AG10803 (cell line): Measurements from ENCODE around the gene WNT5B.

ENCODE experiments used
- DNase-seq: peaks from one replicate; pipeline ENCODE4 v3.0.0; 2010; ENCODE audit warnings: low read depth
- H3K4me3 ChIP-seq: 2 replicates; pipeline ENCODE4 v1.5.1; 2011; ENCODE audit warnings: mild to moderate bottlenecking, low read length, control low read depth
- TF ChIP-seq, protein P1 (sequence below): conservative IDR thresholded peaks from 2 replicates; pipeline ENCODE4 v1.5.1; 2011; ENCODE audit warnings: mild to moderate bottlenecking, low read length, control low read depth, inconsistent platforms

The WNT5B gene

DNA sequence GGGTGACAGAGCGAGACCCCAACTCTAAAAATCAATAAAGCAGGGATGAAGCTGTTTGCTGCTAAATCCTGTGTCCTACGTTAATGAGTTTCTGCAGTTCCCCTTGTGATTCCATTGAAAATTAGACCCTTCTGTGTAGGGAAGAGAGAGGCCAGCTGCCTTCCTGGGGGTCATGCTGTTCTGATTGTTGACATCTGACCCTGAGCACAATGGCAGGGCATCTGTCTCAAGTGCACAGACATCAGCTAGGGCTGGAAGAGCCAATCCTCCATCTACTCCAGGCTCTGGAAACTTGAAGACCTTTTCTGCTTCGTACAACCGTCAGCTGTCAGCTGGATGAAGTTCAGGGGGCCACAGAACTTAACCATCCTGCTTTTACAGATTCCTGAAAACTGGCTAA lies 44.7 kb upstream of the WNT5B start:
- DNase-seq, result no peak
- TF ChIP-seq, protein P1, sequence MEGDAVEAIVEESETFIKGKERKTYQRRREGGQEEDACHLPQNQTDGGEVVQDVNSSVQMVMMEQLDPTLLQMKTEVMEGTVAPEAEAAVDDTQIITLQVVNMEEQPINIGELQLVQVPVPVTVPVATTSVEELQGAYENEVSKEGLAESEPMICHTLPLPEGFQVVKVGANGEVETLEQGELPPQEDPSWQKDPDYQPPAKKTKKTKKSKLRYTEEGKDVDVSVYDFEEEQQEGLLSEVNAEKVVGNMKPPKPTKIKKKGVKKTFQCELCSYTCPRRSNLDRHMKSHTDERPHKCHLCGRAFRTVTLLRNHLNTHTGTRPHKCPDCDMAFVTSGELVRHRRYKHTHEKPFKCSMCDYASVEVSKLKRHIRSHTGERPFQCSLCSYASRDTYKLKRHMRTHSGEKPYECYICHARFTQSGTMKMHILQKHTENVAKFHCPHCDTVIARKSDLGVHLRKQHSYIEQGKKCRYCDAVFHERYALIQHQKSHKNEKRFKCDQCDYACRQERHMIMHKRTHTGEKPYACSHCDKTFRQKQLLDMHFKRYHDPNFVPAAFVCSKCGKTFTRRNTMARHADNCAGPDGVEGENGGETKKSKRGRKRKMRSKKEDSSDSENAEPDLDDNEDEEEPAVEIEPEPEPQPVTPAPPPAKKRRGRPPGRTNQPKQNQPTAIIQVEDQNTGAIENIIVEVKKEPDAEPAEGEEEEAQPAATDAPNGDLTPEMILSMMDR, result no peak
- H3K4me3 ChIP-seq, result no peak overlapping the region

DNA sequence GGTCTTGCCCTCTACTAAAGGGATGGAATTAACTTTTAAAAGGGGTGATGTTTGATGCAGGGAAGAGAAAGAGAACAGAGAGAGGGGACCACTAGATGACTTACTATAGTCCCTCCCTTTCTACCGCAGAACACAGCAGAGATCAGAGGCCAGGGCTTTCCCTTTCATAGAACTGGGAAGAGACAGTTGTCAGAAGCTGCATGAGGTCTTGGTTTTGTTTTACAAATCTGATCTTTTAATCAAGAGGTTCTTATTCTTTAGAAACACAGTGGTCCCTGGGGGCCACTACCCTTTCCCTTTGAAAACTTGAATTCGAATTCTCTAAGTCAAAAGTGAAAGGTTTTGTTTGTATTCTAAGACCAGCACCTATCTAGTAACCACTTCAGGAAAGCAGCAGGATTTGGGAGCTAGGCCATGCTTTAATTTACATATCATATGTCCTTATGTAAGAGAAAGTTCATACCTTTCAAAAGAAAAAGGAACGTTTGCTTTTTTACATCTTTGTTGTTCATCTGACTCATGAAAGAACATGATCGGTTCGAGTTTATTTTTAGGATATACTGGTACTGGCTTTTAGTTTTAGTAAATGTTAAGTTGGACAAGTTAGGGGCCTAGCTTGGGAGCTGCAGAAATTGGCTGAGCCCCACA lies 41.0 kb upstream of the WNT5B start:
- TF ChIP-seq, protein P1, result no peak
- DNase-seq, result no peak
- no peak overlapping the region for H3K4me3 ChIP-seq

DNA sequence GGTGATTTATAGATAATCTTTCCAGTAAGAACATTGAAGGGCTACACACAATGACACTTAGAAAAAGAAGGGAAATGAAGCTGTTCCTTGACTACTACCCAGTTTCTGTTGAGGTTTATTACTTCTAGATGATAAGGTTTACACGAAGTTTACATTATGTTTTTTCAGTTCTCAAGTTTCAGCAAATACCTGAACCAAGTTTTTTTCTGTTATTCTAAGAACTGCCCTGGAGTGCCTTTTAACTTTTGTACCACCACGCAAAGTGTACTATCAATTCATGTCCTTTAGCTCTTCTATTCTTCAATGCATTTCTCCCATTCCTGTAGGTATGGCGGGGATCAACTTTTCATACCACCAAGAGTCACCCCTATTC lies 40.5 kb upstream of the WNT5B start:
- H3K4me3 ChIP-seq, result no peak overlapping the region

DNA sequence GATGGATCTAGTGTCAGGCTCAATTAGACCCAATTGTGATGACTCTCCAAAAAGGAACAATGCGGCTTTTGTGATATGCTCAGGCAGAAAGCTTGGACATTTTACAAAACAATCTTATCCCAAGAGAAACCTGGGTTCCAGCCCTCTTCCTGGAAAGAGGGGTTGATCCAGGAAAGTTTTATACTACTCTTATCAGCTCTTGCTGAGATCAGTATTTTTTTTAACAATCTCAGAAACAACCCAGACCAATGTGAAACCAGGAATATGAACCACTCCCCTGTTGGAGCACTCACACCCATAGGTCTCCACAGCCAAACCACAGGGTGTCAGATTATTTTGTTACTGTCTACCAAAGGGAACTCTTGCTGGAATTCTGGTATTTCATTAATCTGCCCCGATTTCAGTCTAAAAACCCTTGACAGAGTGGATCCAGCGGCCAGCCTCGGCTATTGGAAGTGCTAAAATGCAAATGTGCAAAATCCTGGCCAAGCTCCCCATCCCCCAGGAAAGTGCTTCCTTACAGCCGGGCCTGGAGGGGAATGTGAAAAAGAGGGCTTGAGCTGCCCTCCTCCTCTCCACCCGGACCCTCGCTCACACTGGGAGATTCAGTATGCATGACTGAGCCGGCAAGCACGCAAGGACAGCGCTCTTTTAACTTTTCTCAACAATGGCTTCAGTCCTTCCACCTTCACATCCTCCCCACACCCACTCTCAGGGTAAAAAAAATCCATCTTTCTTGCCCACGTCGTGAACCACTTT lies 38.6 kb upstream of the WNT5B start:
- peak overlapping the region; percentile 39 for H3K4me3 ChIP-seq
- DNase-seq, result peak; percentile 73
- TF ChIP-seq, protein P1, result no peak

More for the DNA sequence above, 40.5 kb upstream of the WNT5B start:
- DNase-seq, result no peak
- TF ChIP-seq, protein P1, result no peak

DNA sequence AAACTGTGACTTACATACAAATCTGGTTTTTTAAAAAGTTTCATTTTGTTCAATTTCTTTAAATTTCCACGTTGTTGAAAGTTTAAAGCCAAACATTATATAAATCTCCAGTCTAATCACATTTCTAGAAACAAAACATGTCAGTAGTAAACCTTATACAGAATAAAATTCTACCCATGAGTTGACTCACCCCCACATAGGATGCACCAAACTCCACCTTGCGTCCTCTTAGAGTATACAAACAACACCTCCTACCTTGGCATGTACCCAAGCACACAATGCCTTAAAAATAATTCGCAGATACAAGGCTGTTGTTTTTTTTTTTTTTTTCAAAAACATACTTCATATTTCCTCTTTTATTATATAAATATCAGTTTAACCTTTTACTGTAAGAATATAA lies 38.0 kb upstream of the WNT5B start:
- H3K4me3 ChIP-seq, result peak overlapping the region; percentile 39
- DNase-seq, result no peak
- TF ChIP-seq, protein P1, result peak; percentile 28; the same call in 1 of the 2 replicates

DNA sequence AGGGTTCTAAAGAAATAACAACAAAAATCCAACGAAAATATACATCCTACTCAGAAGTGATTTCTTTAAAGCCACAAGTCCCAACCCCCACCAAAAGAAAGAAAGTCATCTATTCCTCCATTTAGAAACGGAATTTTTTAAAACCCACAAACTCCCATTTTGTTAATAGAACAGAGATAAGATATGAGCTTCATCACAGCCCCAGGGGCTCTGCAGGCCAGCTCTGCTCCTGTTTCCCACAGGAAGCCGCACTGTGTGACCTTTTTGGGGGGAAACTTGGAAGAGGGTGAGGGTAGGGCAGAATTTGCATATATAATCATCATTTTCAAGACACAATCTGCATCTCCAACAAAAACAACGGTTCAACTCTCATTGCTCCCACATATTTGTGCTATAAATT lies 37.5 kb upstream of the WNT5B start:
- no peak for DNase-seq
- TF ChIP-seq, protein P1, result no peak
- H3K4me3 ChIP-seq, result peak overlapping the region; percentile 57
